PC-9 (cell line): Measurements from ENCODE around the gene NBEAL1. TPM values are rescaled to one million over a fixed set of nuclear protein-coding genes. Genes with fewer than 3 reads are reported as not detected.

Experiments
- BruUV-seq: library from RNA; stranded (reverse); fragments of 400-500 nt; replicated peaks from 2 replicates; lab custom pipeline; 2021; lab: Mats Ljungman, UMichigan
- CTCF ChIA-PET: fragments of 300-600 bp; sonication (Branson Sonifier 250); formaldehyde crosslinking; loops from one replicate; lab custom pipeline; 2022; ENCODE audit warnings: antibody characterized with exemption; lab: Charles Lee
- POLR2A ChIA-PET: fragments of 300-600 bp; sonication (Branson Sonifier 250); formaldehyde crosslinking; loops from one replicate; lab custom pipeline; 2022; ENCODE audit warnings: antibody characterized with exemption; ENCODE audit not compliant: unreplicated experiment; lab: Charles Lee
- DNase-seq, 2 experiments: peaks; one replicate each; pipeline versions ENCODE4 v3.0.0 to v3.0.0-alpha.2; 2015 to 2022; ENCODE audit warnings: mixed read lengths in 1 of 2
- H2AFZ ChIP-seq: fragments of 200-600 bp; sonication (generic); 2 replicates; pipeline ENCODE4 v1.8.1; 2017; ENCODE audit warnings: antibody characterized with exemption
- H3F3A ChIP-seq: fragments of 200-600 bp; sonication (generic); 2 replicates; pipeline ENCODE4 v1.8.1; 2017; ENCODE audit warnings: antibody characterized with exemption, mild to moderate bottlenecking, low read depth; ENCODE audit not compliant: insufficient read depth
- H3K27ac ChIP-seq: fragments of 200-600 bp; sonication (generic); 2 replicates; pipeline ENCODE4 v1.6.1; 2016; ENCODE audit warnings: mixed run types
- H3K27me3 ChIP-seq: fragments of 200-600 bp; sonication (generic); 2 replicates; pipeline ENCODE4 v1.6.1; 2016; ENCODE audit warnings: low read depth, mixed run types; ENCODE audit not compliant: insufficient read depth
- H3K36me3 ChIP-seq: fragments of 200-600 bp; sonication (generic); 2 replicates; pipeline ENCODE4 v1.6.1; 2016; ENCODE audit warnings: low read depth, mixed run types
- H3K4me1 ChIP-seq: fragments of 200-600 bp; sonication (generic); replicated peaks from 2 replicates; pipeline ENCODE4 v1.6.1; 2016; ENCODE audit warnings: mixed run types; ENCODE audit not compliant: insufficient read depth
- H3K4me2 ChIP-seq: fragments of 200-600 bp; sonication (generic); 2 replicates; pipeline ENCODE4 v1.6.1; 2017; ENCODE audit warnings: mixed run types
- H3K4me3 ChIP-seq: fragments of 200-600 bp; sonication (generic); 2 replicates; pipeline ENCODE4 v1.6.1; 2016; ENCODE audit warnings: mixed run types
- H3K79me2 ChIP-seq: fragments of 200-600 bp; sonication (generic); 2 replicates; pipeline ENCODE4 v1.6.1; 2017; ENCODE audit warnings: low read depth, mixed run types
- H3K9me2 ChIP-seq: fragments of 200-600 bp; sonication (generic); 2 replicates; pipeline ENCODE4 v1.8.1; 2017; ENCODE audit warnings: mild to moderate bottlenecking; ENCODE audit not compliant: insufficient read depth
- H3K9me3 ChIP-seq: fragments of 200-600 bp; sonication (generic); 2 replicates; pipeline ENCODE4 v1.8.1; 2016; ENCODE audit warnings: low read depth; ENCODE audit not compliant: insufficient read depth
- H4K20me1 ChIP-seq: fragments of 200-600 bp; sonication (generic); 2 replicates; pipeline ENCODE4 v1.8.1; 2017; ENCODE audit not compliant: insufficient read depth
- CTCF ChIP-seq: fragments of 200-600 bp; sonication (generic); conservative IDR thresholded peaks from 2 replicates; pipeline ENCODE4 v1.6.1; 2017; ENCODE audit warnings: mixed run types, antibody characterized with exemption, mild to moderate bottlenecking, moderate library complexity
- EZH2 ChIP-seq: fragments of 200-600 bp; sonication (generic); IDR thresholded peaks from 2 replicates; pipeline ENCODE4 v1.8.0; 2017; ENCODE audit warnings: antibody characterized with exemption, low read depth
- intact Hi-C: fragments of 100-400 bp; cut with micrococcal nuclease; formaldehyde crosslinking; loops from one replicate; pipeline ENCODE4 v1.10.0; 2022; ENCODE audit not compliant: unreplicated experiment
- total RNA-seq: library from RNA; stranded (reverse); gene quantifications from 2 replicates; pipeline ENCODE4 v1.2.3, GENCODE V29; 2021

Gene NBEAL1
- total RNA-seq, 1 experiment from 2014 or later = 19.5 TPM

- no peaks in the 10 kb centered on the region for H3K36me3 ChIP-seq
- no TSS peak for BruUV-seq
- no peak for DNase-seq
- no peak overlapping the region for H3K4me2 ChIP-seq
- no peaks in the 10 kb centered on the region for H3K9me3 ChIP-seq
- H2AFZ ChIP-seq = no peak overlapping the region
- no peak for TF ChIP-seq EZH2
- TF ChIP-seq CTCF = no peak
- CTCF ChIA-PET = no interaction called here
- no peaks in the 10 kb centered on the region for H4K20me1 ChIP-seq
- no peaks in the 10 kb centered on the region for H3F3A ChIP-seq
- no peaks in the 10 kb centered on the region for H3K4me1 ChIP-seq
- intact Hi-C loops = no loop called here
- no peak overlapping the region for H3K4me3 ChIP-seq
- no peaks in the 10 kb centered on the region for H3K9me2 ChIP-seq
- H3K27me3 ChIP-seq = no peaks in the 10 kb centered on the region
- no peak overlapping the region for H3K27ac ChIP-seq
- POLR2A ChIA-PET = no interaction called here
- H3K79me2 ChIP-seq = no peaks in the 10 kb centered on the region
Observed at GRCh38 chr2:203030545-203030944, 15.9 kb downstream of the NBEAL1 start.

- Histone ChIP-seq H3K4me2 (no peak overlapping the region), H2AFZ (no peak overlapping the region), H3K4me3 (no peak overlapping the region), H3K4me1 (no peaks in the 10 kb centered on the region), H4K20me1 (no peaks in the 10 kb centered on the region), H3K27me3 (no peaks in the 10 kb centered on the region), H3K9me3 (no peaks in the 10 kb centered on the region), H3K79me2 (no peaks in the 10 kb centered on the region), H3K36me3 (no peaks in the 10 kb centered on the region), H3F3A (no peaks in the 10 kb centered on the region), H3K9me2 (no peaks in the 10 kb centered on the region), H3K27ac (no peak overlapping the region)
- ChIA-PET CTCF (no interaction called here), POLR2A (no interaction called here)
- no peak for DNase-seq
- no TSS peak for BruUV-seq
- TF ChIP-seq EZH2 (no peak), CTCF (no peak)
- intact Hi-C loops = no loop called here
Observed at GRCh38 chr2:203030991-203031390, 16.3 kb downstream of the NBEAL1 start.

GRCh38 chr2:203033395-203033794 lies 18.7 kb downstream of the NBEAL1 start:
- no TSS peak for BruUV-seq
- Histone ChIP-seq H3K9me2 (no peaks in the 10 kb centered on the region), H3K4me1 (no peaks in the 10 kb centered on the region), H2AFZ (no peak overlapping the region), H3K9me3 (no peaks in the 10 kb centered on the region), H3K36me3 (no peaks in the 10 kb centered on the region), H3K27ac (no peak overlapping the region), H3K27me3 (no peaks in the 10 kb centered on the region), H3K4me3 (no peak overlapping the region), H3K4me2 (no peak overlapping the region), H3K79me2 (no peaks in the 10 kb centered on the region), H3F3A (no peaks in the 10 kb centered on the region), H4K20me1 (no peaks in the 10 kb centered on the region)
- TF ChIP-seq EZH2 (no peak), CTCF (no peak)
- no peak for DNase-seq
- intact Hi-C loops = no loop called here
- ChIA-PET CTCF (no interaction called here), POLR2A (no interaction called here)
